Kidney capillary endothelial cell (primary cell): ENCODE results near the gene GPR152.
A peak's percentile ranks its signal among the peaks of the same experiment; 100 is the strongest.

Source experiments
- DNase-seq: peaks from one replicate; pipeline ENCODE4 v3.0.0-alpha.2; 2018; ENCODE audit warnings: low spot score

Gene GPR152, protein sequence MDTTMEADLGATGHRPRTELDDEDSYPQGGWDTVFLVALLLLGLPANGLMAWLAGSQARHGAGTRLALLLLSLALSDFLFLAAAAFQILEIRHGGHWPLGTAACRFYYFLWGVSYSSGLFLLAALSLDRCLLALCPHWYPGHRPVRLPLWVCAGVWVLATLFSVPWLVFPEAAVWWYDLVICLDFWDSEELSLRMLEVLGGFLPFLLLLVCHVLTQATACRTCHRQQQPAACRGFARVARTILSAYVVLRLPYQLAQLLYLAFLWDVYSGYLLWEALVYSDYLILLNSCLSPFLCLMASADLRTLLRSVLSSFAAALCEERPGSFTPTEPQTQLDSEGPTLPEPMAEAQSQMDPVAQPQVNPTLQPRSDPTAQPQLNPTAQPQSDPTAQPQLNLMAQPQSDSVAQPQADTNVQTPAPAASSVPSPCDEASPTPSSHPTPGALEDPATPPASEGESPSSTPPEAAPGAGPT

DNA sequence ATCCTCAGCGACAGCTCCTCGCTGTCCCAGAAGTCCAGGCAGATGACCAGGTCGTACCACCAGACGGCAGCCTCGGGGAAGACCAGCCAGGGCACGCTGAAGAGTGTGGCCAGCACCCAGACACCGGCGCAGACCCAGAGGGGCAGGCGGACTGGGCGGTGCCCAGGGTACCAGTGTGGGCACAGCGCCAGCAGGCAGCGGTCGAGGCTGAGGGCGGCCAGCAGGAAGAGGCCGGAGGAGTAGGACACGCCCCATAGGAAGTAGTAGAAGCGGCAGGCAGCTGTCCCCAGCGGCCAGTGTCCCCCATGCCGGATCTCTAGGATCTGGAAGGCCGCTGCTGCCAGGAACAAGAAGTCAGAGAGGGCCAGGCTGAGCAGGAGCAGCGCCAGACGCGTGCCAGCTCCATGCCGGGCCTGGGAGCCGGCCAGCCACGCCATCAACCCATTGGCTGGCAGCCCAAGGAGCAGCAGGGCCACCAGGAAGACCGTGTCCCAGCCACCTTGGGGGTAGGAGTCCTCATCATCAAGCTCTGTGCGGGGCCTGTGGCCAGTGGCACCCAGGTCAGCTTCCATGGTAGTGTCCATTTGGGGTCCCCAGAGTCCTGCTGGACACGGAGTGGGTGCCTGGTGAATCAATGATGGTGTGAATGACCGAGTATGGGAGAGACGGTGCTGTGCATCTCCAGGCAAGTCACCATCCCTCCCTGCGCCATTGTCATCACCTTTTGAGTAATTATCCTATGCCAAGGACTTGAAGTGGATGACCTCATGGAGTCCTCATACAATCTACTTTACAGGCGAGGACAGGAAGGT lies at the start of gene GPR152:
GPR152 (minus strand) TSS at position 589 of the 812 bp plus-strand sequence; CDS start at position 584, 5 bp downstream.
- DNase-seq: peak; percentile 38

DNA sequence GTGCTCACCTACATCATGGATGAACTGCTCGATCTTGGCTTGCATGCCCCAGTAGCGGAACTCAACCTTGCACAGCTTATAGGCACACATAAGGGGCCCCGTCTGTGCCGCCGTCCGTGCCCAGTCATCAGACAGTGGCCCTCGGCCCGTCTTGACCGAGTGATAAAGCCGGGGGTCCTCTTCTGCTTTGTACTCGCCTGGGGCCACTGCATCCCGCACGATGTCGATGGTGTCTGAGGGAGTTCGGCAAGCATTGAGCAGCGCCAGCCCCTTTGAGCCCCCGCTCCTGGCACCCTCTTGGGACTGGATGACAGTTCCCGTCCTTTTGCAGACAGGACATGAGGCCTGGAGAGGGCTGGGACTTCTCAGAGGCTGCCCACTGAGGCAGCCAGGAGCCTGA lies 49.3 kb upstream of the GPR152 start:
- DNase-seq: no peak

DNA sequence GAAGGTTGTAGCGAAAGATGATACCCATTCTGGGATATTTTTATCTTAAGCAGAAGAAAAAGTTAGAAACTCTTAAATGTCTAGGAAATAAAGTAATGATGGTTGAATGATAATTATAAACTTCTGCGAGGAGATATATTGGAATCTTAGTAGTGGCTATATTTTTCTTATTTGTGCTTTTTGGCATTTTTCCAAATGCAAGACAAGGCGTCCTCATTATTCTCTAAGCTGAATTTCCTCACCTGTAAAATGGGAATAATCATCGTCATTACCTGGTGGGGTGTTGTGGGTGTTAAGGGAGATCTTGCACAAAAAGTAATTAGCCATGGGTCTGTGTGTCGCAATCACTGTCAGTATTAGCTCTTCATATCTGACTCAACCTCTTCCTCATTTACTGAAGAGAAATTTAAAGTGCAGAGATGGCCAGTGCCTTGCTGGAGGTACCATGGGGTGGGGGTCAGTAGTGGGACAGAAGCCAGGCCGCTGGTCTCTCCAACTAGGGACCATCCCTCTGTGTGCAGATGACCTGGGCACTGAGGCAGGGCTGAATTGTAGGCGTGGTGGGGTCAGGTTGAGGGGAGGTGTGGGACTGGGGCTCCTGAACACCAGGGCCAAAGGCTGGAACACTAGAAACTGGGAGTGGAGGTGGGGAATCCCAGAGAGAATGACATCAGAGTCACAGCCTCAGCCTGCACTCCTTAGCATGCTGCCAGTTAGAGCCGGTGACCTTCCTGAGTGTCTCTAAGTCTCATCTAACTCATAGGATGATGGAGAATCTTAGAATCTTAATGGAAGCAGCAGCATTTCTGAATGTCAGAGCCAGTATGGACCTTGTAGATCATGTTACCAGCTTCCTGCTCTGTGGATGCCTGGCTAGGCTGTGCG lies 48.5 kb upstream of the GPR152 start:
- DNase-seq: no peak

DNA sequence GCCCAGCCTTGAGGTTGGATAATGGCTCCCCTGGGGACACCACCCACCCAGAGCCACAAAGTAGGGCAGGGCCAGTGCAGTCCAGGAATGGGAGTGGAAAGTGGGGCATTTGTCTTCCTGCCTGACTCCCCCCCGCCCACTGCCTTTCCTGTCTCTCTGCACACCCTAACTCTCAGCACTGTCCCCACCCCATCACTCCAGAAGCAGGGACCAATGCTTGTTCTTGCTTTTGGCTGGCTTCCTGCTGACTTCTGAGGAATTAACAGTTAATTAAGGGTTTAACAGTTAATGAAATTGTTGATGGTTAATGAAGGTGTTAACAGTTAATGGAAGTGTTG lies 47.9 kb upstream of the GPR152 start:
- no peak for DNase-seq

DNA sequence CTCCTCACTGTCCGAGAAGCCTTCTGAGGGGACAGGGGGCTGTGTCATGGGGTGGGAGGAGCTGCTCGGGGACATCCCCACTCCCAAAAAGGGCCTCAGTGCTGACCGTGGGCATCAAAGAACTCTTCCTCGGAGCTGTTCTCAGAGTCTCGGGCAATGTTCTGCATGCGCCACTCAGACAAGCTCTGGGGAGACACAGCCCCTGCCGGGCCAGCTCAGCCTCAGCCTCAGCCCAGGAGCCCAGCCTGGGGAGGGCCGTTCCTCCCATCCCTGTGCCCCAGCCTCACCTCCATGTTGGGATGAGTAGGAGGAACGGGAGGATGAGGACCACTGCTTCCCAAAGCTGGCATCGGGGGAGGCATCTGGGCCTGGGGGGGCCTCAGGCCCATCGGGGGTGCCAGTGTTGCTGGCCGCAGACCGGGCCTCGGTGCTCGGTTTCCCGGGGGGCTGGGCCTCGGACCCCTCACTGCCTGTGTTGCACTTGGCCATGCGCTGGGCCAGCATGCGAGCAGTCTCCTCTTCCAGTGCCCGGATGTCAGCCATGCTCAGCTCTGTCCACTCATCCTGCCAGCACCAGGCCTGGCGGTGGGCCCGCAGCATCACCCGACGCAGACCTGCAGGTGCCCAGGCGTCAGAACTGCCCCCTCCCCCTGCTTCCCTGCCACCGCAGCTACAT lies 47.4 kb upstream of the GPR152 start:
- DNase-seq: no peak

DNA sequence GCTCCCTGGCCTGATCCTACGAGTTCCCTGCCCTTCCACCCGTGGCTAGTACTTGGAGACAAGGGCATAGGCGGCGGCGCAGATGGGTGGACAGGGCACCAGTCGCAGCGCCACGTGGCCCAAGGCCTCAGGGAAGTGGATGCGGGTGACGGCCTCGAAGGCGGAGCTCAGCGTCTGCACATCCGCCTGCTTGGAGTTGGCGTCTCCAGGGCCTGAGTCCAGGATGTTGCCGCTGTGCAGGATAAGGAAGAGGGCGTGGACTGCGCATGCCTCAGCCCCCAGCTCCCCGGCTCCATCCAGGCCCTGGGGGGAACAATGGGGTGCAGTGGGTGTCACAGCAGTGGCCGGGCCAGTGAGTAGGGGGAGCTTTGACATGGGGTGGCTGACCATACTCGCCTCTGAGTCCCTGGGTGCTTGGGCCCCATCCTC lies 46.0 kb upstream of the GPR152 start:
- peak; percentile 67 for DNase-seq

DNA sequence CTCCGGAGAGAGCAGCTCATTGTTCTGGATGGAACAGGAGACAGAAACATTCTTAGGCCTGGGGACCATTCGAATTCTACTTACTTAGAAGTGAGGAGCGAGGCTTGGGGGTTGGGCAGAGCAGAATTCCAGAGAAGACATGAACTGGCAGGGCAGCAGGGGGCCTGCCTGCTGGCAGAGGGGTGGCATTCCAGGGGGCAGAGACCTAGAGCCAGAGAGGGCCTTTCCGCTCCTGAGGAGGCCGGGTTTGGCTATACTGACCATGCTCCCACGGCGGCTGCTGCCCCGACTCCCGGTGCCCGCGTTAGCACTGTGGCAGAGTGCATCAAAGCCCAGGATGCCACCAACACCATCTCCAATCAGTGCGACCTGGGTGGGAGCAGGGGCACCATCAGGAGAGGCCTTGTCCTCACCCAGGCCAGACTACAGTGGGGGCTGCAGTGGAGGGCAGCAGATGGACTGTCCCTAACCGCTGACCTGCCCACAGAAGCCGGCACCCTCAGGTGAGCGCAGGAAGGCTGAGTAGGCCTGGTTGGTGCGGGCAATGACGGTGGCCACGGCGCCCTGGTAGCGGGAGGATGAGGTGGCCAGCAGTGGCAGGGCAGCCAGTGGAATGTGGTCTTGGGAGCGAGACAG lies 45.2 kb upstream of the GPR152 start:
- no peak for DNase-seq

DNA sequence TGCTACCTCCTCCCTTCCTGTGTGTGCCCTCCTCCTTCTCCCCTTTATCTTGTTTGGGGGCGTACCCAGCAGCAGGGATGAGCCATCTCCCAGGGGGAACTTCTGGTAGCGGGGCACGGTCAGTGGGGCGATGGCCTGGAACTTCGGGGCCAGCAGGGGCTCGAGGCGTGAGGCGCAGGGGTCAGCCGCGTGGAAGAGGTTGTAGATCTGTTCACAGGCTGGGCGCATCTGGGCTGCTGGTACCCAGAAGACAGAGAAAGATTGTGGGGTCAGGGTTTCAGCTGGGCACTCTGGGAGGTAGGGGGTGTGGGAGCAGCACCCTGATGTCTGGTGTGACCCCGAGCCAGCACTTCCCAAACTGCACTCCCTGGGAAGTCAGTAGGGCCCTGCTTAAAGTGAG lies 43.6 kb upstream of the GPR152 start:
- no peak for DNase-seq

DNA sequence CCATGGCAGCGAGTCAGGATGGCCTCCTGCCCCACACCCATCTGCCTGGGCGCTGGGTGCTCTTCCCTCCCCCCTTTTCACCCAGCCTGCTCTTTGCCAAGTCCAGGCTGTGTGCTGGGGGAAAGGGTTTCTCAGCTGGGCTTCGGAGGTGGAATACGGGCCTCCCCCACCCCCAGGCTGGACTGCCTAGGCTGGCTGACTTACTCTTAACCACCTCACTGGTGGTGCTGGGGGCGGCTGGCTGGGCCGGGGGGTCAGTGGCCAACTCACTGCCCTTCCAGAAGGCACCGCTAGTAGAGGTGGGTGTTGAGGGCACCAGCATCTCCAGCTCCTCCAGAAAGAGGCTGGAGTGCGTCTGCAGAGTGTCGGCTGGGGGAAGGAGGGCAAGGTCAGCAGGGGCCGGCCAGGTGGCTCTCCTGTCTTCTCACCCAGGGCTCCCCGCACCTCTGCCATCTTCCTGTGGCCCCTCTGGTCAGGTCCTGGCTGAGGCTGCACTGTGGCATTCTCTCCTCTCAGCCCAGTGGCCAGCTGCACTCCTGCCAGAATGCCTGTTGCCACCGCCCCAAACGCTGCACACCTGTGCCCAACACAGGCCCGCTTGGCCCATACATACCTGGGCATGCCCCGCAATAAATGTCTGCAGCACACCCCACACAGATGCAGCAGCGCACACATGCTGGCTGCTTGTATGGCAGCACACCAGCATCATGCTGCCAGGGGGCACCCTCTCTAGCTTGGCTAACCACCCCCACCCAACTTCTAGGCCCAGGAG lies 42.9 kb upstream of the GPR152 start:
- no peak for DNase-seq

DNA sequence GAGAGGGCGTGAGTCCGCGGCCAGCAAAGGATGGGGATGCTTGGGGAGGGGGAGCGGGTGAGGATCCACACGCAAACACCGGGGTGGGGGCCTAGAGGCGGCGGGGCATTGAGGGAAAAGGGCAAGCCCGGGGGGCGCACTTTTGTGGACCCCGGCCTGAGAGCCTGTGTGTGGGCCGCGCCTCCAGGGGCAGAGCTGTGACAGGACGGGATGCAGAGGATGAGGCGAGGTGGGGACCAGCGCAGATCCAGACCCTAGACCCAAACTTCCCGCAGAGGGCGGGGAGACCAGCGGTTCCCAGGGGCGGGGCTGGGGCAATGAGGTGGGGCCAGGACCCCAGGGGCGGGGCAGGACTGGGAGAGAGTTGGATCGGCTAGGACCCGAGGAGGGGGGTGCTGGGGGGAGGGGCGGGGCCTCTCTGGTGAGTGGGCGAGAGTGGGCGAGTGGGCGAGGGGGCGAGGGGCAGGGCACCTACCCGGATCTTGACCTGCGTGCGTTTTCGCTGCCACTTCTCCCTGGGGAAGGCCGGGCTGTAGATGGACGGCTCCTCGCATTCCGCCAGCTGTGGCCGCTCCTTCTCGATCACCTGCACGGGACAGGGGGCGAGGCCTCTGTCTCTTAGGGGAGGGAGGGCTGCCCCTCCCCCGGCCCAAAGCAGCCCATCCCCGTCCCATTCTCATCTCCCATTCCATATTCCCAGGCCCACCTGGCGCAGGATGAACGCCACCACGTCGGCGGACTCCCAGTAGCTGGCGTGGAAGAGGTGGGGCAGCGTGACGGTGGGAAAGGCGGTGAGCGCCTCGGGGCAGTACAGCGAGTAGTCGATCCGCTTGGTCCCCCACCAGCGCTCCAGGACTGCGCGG lies 42.1 kb upstream of the GPR152 start:
- DNase-seq: no peak

DNA sequence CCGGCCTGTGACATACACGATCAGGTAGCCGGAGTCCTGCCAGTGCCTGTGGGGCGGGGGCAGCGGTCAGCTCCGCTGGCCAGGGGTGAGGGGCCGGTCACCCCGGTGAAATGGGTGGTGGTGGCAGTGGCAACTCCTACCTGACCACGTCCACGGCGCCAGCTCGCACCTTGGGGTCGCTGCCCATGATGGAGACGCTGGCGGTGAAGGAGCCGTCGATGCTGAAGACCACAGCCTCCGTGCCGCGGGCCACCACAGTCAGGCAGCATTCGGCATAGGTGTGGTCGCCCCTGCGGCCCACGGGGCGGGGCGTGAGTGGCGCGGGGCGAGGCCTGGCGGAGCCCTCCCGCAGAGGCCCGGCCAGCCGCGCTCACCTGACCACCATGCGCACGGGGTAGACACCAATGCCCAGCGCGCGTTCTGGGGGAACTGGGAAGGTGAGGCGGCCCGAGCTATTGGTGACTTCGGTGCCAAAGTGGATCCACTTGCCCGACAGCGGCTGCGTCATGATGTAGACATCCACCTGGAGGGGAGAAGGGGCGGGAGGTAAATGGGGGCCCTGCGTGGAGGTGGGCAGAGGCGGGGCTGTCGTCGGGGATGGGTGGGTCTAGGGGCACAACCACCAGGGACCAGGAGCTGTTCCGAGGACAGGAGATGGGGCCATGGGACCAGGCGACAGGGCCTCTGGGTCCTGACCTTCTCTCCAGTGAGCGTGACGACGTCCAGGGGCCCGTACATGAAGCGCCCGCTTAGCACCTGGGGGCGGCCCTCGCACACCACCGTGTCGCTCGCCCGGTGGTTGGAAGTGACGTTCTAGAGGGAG lies 41.2 kb upstream of the GPR152 start:
- no peak for DNase-seq

DNA sequence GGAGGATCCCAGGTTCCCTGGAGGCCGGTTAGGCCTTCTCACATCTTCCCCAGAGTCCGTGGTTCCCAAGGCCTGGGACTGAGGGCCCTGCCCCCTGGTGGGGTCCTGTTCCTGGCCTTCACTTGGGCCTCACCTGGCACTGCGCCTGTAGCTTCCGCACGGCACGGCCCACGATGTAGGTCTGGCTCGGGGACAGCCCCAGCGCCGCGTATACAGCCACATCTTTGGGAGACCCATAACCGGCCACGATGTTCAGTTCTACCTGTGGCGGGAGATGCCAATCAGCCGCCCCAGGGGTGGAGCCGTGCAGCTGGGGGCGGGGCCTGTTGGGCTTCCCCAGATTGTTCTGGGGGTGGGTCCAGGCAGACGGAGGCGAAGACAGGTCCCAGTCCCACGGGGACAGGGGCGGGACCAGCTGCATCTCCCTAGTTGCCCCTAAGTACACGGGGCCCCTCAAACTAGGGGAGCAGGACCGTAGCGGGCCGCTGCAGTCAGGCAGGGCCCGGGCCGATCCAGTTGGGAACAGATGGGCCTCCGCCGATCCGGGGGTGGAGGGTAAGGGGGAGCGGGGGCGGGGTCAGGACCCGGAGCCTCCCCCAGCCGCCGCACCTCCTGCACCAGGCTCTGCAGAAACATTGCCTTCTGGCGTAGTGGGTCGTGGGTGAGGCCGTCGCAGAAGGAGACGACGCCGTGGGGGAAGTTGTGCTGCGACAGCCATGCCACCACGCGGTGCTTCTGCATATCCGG lies 40.4 kb upstream of the GPR152 start:
- no peak for DNase-seq

DNA sequence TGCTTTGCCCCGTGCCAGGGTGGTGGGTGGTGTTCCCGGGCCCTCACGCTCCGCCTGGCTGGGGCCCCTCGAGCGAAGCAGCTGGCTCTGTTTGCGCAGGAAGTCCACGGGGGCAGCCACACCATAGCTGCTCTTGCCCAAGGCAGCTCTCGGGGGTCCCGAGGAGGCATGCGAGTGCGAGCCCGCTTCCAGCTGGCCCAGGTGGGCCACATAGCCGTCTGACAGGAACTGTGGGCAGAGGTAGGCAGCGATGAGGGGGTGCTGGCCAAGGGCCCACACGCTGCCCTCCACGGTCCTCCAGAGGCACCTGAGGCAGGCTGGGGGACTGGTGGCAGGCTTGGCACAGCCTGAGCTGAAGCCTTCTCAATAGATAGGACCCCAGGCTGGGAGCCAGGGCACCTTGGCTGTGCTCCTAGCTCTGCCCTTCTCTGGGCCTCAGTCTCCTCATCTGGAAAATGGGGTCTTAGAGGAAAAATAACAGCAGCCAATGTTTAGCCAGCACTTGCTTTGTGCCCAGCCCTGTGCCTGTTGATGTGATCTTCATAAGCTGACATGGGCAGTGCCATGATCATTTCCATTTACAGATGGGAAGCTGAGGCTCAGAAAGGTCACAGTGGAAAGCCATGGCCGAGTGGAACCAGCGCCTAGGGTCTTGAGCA lies 39.7 kb upstream of the GPR152 start:
- no peak for DNase-seq

DNA sequence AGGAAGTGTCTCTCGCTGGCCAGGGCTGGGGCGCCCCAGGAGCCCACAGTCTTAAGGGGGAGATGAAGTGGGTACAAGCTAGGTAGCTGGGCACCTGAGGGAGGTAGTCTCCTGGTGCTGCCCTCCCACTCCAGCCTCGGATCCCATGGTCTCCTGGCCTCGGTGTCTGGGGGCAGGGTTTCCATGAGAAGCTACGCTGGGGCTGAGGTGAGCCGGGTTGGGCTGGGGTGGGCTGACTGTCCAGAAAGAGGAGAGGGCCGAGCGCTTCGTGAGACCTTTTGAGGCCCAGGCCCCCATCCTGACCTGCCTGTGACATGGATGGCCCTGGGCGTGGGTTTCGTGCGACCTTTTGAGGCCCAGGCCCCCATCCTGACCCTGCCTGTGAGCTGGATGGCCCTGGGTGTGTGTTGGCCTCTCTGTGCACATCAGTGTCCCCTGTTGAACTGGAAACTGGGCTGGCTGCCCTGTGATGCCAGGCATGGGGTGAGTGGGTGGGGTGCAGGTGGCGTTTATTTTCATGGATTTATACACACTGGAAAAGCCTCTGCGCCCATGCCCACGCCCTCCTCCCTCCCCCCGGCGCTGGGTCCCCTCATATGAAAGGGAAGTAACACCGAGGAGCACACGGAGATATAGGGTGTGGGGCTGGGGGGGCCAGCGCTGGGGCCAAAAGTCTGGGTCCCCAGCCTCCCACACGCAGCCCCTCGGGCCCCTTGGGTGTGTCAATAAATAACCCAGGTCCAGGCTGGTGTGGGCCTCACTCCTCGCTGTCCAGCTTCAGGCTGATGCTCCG lies 38.9 kb upstream of the GPR152 start:
- no peak for DNase-seq

DNA sequence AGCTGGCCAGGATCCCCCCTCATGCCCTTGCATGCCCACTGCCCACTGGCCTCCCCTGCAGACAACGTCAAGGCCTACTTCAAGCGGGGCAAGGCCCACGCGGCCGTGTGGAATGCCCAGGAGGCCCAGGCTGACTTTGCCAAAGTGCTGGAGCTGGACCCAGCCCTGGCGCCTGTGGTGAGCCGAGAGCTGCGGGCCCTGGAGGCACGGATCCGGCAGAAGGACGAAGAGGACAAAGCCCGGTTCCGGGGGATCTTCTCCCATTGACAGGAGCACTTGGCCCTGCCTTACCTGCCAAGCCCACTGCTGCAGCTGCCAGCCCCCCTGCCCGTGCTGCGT lies 38.2 kb upstream of the GPR152 start:
- no peak for DNase-seq

DNA sequence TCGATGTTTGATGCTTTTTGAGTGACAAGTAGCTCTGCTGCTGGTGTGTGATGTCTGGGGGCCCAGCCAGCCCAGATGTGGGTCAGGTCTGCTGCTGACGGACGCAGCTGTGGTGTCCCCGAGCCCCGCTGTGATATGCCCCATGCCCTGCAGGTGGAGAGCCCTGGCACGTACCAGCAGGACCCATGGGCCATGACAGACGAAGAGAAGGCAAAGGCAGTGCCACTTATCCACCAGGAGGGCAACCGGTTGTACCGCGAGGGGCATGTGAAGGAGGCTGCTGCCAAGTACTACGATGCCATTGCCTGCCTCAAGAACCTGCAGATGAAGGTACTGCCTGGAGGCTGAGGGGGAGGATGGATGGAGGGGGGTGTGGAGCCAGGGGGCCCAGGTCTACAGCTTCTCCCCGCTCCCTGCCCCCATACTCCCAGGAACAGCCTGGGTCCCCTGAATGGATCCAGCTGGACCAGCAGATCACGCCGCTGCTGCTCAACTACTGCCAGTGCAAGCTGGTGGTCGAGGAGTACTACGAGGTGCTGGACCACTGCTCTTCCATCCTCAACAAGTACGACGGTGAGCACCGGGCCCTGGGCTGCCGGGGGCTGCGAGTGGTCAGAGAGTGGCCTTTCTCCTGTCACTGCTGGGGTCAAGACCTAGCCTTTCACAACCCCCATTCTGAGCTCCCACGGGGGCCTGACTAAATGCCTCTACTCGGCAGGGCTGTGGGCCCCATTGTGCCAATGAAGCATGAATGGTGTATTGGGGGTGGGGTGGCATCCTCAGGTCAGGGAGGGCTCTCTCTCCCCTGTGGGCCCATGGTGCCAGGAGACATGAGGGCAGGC lies 37.6 kb upstream of the GPR152 start:
- DNase-seq: no peak
